ENCODE results near the gene PARP16. TPM values are rescaled to one million over a fixed set of nuclear protein-coding genes. Genes with fewer than 3 reads are reported as not detected.
"Not testable (repeated sequence)": the region's sequence is repeated elsewhere in the genome, so short reads cannot be mapped to it uniquely, and the experiment has no call there.

Gene PARP16
- total RNA-seq, 4 donors from 2014 or later, result 7.0 to 23.1 (median 8.1) TPM

GRCh38 chr15:65246939-65247338 is 39.7 kb downstream of the PARP16 start:
- no peak overlapping the region for H3K4me3 ChIP-seq
- no peaks in the 10 kb centered on the region for H3K27me3 ChIP-seq
- H3K27ac ChIP-seq, result no peak overlapping the region
- H3K36me3 ChIP-seq, result no peaks in the 10 kb centered on the region
- H3K9me3 ChIP-seq, result no peaks in the 10 kb centered on the region
- no peaks in the 10 kb centered on the region for H3K4me1 ChIP-seq
- DNase-seq, result no peak
- TF ChIP-seq, protein P1, sequence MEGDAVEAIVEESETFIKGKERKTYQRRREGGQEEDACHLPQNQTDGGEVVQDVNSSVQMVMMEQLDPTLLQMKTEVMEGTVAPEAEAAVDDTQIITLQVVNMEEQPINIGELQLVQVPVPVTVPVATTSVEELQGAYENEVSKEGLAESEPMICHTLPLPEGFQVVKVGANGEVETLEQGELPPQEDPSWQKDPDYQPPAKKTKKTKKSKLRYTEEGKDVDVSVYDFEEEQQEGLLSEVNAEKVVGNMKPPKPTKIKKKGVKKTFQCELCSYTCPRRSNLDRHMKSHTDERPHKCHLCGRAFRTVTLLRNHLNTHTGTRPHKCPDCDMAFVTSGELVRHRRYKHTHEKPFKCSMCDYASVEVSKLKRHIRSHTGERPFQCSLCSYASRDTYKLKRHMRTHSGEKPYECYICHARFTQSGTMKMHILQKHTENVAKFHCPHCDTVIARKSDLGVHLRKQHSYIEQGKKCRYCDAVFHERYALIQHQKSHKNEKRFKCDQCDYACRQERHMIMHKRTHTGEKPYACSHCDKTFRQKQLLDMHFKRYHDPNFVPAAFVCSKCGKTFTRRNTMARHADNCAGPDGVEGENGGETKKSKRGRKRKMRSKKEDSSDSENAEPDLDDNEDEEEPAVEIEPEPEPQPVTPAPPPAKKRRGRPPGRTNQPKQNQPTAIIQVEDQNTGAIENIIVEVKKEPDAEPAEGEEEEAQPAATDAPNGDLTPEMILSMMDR (IDR thresholded peaks at IDR 0.05), result no peak
- TF ChIP-seq POLR2A (IDR thresholded peaks at IDR 0.05), result no peak

DNA sequence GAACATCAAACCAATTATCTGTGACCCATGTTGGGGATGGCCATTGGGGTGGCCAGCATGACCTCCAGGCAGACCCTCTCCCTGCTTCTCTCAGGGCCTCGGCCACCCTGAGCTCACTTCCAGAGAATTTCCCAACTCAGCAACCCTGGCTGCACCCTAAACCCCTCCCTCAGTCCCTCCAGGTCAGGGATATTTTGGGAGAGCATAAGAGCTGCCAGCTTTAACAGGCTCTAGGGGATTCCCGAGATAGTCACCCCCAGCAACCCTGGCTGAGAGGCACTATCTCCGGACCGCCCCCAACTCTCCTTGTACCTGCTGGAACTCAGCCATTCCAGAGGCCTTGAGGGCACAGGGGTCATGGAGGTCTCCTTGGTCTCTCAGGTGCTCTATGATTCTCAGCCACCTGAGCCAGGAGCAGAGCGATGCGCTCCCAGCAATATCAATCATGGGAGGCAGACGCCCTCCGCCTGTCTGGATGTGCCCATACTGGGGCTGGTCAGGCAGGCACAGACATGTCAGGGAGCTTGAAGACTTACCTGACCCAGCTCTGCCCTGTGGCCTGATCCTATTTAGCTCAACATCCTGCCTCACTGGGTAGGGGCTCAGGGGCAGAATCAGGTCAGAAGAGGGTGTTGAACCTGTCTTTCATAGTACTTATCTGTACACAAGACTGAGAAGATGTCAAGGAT is 40.5 kb downstream of the PARP16 start:
- Histone ChIP-seq H3K9me3 (no peaks in the 10 kb centered on the region), H3K4me3 (no peak overlapping the region), H3K4me1 (no peaks in the 10 kb centered on the region), H3K27me3 (no peaks in the 10 kb centered on the region), H3K36me3 (no peaks in the 10 kb centered on the region), H3K27ac (peak overlapping the region; percentile 24 to 60 (median 50))
- no peak for TF ChIP-seq POLR2A (IDR thresholded peaks at IDR 0.05)
- TF ChIP-seq, protein P1 (IDR thresholded peaks at IDR 0.05), result no peak
- DNase-seq, result no peak

DNA sequence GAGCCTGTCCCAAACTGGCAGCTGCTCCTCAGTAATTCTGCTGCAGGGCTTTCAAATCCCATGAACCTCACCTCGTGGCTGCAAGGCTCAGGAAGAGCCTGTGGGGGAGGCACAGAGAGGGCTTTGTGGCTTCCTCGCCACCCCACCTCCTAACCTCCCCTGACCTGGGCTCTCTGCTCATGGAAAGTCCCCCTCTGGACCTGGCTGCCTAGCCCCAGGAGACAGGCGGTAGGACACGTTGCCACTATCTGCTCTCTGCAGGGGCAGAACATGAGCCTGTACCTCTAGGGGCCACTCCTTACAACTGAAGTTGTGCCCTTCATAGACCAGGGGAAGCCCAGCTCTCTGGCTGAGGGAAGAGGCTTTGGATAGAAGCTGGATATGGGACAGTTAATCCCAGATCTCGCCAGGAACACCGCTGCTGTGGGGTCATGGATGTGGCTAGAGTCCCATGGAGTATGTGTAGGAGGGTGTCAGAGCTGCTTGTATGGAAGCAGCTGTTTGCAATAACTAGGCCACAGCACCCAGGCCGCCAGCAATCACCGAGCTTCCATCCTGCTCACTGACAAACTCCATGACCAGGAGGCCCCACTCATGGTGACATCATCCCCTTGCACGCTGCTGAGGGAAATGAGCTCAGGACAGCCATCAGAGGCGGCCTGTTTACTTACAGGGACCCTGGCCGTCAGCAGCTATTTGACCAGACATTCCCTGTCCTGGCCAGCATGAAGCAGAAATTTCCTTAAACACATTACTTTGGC is 41.4 kb downstream of the PARP16 start:
- peak in 1 of 3 donors; percentile 50 for DNase-seq
- no peak for TF ChIP-seq POLR2A (IDR thresholded peaks at IDR 0.05)
- TF ChIP-seq, protein P1 (IDR thresholded peaks at IDR 0.05), result no peak
- H3K9me3 ChIP-seq, result no peaks in the 10 kb centered on the region
- H3K27me3 ChIP-seq, result no peaks in the 10 kb centered on the region
- peak overlapping the region; percentile 24 to 60 (median 50) for H3K27ac ChIP-seq
- H3K36me3 ChIP-seq, result no peaks in the 10 kb centered on the region
- no peaks in the 10 kb centered on the region for H3K4me1 ChIP-seq
- H3K4me3 ChIP-seq, result no peak overlapping the region

DNA sequence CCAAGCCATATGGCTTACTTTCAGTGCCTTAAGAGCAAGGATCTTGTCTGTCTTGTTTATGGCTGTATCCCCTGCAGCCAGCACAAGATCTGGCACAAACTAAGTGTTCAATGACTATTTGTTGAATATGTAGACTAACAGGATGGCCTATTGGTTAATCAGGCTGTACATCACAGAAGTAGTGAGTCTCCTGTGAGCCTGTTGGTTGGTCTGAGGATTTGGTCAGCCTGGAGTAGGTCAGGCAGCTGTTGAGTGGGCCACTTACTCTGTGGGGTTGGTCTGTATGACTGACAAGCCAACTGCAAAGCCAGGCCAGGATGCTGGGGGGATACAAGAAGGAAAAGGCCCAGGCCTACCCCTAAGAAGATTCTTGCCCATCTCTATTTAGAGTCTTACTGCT is 42.0 kb downstream of the PARP16 start:
- Histone ChIP-seq H3K4me1 (no peaks in the 10 kb centered on the region), H3K4me3 (no peak overlapping the region), H3K27ac (peak overlapping the region in 2 of 4 donors; percentile 5 to 51), H3K9me3 (no peaks in the 10 kb centered on the region), H3K36me3 (no peaks in the 10 kb centered on the region), H3K27me3 (no peaks in the 10 kb centered on the region)
- no peak for DNase-seq
- TF ChIP-seq, protein P1 (IDR thresholded peaks at IDR 0.05), result no peak
- no peak for TF ChIP-seq POLR2A (IDR thresholded peaks at IDR 0.05)

DNA sequence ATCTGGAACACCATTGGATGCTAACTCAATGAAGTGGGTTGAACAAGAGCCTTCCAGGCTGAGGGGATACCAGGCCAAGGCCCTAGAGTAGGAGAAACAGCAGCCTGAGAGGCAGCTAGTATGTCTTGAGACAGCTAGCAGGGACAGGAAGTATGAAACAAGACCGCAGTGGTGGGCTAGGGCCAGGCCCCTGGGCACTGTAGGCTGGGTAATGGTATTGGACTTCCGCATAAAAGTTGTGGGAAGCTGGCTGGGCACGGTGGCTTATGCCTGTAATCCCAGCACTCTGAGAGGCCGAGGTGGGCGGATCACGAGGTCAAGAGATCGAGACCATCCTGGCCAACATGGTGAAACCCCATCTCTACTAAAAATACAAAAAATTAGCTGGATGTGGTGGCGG is 50.2 kb downstream of the PARP16 start:
- H3K36me3 ChIP-seq, H3K27me3 ChIP-seq, H3K27ac ChIP-seq, H3K4me1 ChIP-seq, DNase-seq, H3K9me3 ChIP-seq, H3K4me3 ChIP-seq: not testable (repeated sequence)

DNA sequence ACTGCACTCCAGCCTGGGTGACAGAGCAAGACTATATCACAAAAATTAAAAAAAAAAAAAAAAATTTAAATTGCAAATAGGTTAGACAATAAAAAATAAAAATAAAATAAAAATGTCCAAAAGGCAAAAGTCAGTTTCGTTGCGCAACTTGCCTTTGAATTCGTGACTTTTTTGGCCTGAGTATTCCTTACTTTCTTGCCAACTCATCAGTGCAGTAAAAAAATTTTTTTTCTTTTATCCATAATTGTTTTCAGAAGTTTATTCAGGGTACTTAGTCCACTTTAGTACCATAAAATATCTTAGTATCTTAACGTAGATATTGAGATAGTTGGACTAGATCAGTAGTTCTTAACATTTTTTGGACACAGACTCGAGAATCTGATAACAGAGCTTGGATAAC is 53.0 kb downstream of the PARP16 start:
- no peaks in the 10 kb centered on the region for H3K36me3 ChIP-seq
- TF ChIP-seq POLR2A (IDR thresholded peaks at IDR 0.05), result no peak
- TF ChIP-seq, protein P1 (IDR thresholded peaks at IDR 0.05), result no peak
- DNase-seq, result no peak
- H3K9me3 ChIP-seq, result no peaks in the 10 kb centered on the region
- no peaks in the 10 kb centered on the region for H3K4me1 ChIP-seq
- H3K27me3 ChIP-seq, result no peaks in the 10 kb centered on the region
- no peak overlapping the region for H3K27ac ChIP-seq
- H3K4me3 ChIP-seq, result no peak overlapping the region

Data from Peyer's patch (tissue), 4 donors.